Heart left ventricle (tissue), 16 donors: ENCODE measurements around the gene AP3B2. TPM values are rescaled to one million over a fixed set of nuclear protein-coding genes. Genes with fewer than 3 reads are reported as not detected.

ENCODE experiments used
- ATAC-seq, 4 donors: fragments of 200-7000 bp; cut with Tn5 transposase; one replicate each; pipeline ENCODE4 v1.9.1; 2020 to 2022; ENCODE audit warnings: moderate library complexity in 4 of 4, mild to moderate bottlenecking in 3 of 4, moderate number of reproducible peaks in 1 of 4
- DNase-seq, 5 donors: peaks; one replicate each; pipeline ENCODE4 v3.0.0-alpha.2; 2020
- H3K27ac ChIP-seq, 12 donors: fragments of 200-600 bp; sonication (generic) in 4 of 12; one replicate each; pipeline versions ENCODE4 v1.5.0 to v1.8.0; 2016 to 2022; ENCODE audit warnings: mild to moderate bottlenecking in 2 of 12
- H3K27me3 ChIP-seq, 9 donors: fragments of 200-600 bp; sonication (generic) in 2 of 9; one replicate each; pipeline versions ENCODE4 v1.5.1 to v1.8.0; 2016 to 2022; ENCODE audit warnings: mild to moderate bottlenecking in 3 of 9
- H3K36me3 ChIP-seq, 9 donors: fragments of 200-600 bp; sonication (generic) in 2 of 9; one replicate each; pipeline versions ENCODE4 v1.5.0 to v1.8.0; 2018 to 2022; ENCODE audit warnings: mild to moderate bottlenecking in 2 of 9
- H3K4me1 ChIP-seq, 12 donors: fragments of 200-600 bp; sonication (generic) in 4 of 12; one replicate each; pipeline versions ENCODE4 v1.5.0 to v1.8.0; 2016 to 2022; ENCODE audit warnings: mild to moderate bottlenecking in 3 of 12
- H3K4me3 ChIP-seq, 12 donors: fragments of 200-600 bp; sonication (generic) in 4 of 12; one replicate each; pipeline versions ENCODE4 v1.5.0 to v1.8.0; 2017 to 2022; ENCODE audit warnings: mild to moderate bottlenecking in 9 of 12, moderate library complexity in 4 of 12
- H3K9me3 ChIP-seq, 12 donors: fragments of 200-600 bp; sonication (generic) in 4 of 12; one replicate each; pipeline versions ENCODE4 v1.5.0 to v1.8.0; 2016 to 2022; ENCODE audit warnings: mild to moderate bottlenecking in 1 of 12
- POLR2A ChIP-seq, 2 donors: fragments of 450-650 bp; IDR thresholded peaks; one replicate each; pipeline ENCODE4 v1.6.1; 2017; ENCODE audit warnings: antibody characterized with exemption in 2 of 2, mild to moderate bottlenecking in 2 of 2, moderate library complexity in 2 of 2
- WGBS, 4 donors: extraction: QIAGEN DNeasy Blood & Tissue Kit in 2 of 4; methylation state at CpG; one replicate each; pipeline versions ENCODE4 v1.1.5 to v1.1.7; 2013 to 2018; 5-methylcytosine and 5-hydroxymethylcytosine counted together
- intact Hi-C, 10 donors: fragments of 100-400 bp; cut with DNase I; formaldehyde crosslinking; loops; one replicate each; pipeline versions ENCODE4 v1.11.1 to v1.14.2; 2022
- polyA plus RNA-seq, 2 donors: library from polyadenylated mRNA; stranded (reverse); fragments of 200-250 nt; gene quantifications; one replicate each; pipeline ENCODE4 v1.2.3, GENCODE V29; 2013
- total RNA-seq, 9 donors: library from RNA; depleted of rRNA in 2 of 9; stranded (reverse); fragments of >200 nt in 2 of 9; fragmentation: NEBNext Ultra II Directional in 3 of 9; extraction: Animal tissue kit (Norgen Biotek cat#: 25700) in 3 of 9; gene quantifications; one replicate each; pipeline versions ENCODE4 v1.1.0 to v1.2.4, GENCODE V29; 2016 to 2023
- TF ChIP-seq, protein P1 (sequence below), 12 donors: fragments of 200-600 bp; sonication (generic) in 4 of 12; IDR thresholded peaks; one replicate each; pipeline versions ENCODE4 v1.5.0 to v1.8.0; 2018 to 2022; ENCODE audit warnings: antibody characterized with exemption in 12 of 12, mild to moderate bottlenecking in 5 of 12
- donor health status: ischemic (EF 13 %, LVEDD 7.1; RV severe dilation, severe dysfunction).
- donor health status: healthy with polysubstance abuse.
- donor health status: DM: no; HTN: yes; CAD: no.
- donor health status: DM: no; HTN: no; CAD: no.
- donor health status: ischemic (EF 25% LVEDD 6.9; RV normal size, moderate dysfunction).
- donor health status: ischemic (EF 25% LVEDD 5.7; RV mildly dilated, moderate dysfunction).
- donor health status: healthy.
- donor health status: DM: yes; HTN: yes; CAD: no.
- donor health status: ischemic (EF 35%, LVEDD 5.7; RV mildly dilated, moderate dysfunction).
- donor health status: nonischemic (EF 11% LVEDD 7.7; RV severe dilation, severe dysfunction).
- donor health status: DM: yes; HTN: yes; CAD: no.
- donor health status: PGD.
- donor health status: ischemic (EF 29% LVEDD 5.4; RV normal size, mild dysfunction).
- donor health status: nonischemic (EF 23%, LVEDD 6.1; RV moderate dilation, normal function).

The AP3B2 gene
- total and polyA plus RNA-seq, 11 donors: 0.06 to 5.2 (median 0.41) TPM; not detected in 3

DNA sequence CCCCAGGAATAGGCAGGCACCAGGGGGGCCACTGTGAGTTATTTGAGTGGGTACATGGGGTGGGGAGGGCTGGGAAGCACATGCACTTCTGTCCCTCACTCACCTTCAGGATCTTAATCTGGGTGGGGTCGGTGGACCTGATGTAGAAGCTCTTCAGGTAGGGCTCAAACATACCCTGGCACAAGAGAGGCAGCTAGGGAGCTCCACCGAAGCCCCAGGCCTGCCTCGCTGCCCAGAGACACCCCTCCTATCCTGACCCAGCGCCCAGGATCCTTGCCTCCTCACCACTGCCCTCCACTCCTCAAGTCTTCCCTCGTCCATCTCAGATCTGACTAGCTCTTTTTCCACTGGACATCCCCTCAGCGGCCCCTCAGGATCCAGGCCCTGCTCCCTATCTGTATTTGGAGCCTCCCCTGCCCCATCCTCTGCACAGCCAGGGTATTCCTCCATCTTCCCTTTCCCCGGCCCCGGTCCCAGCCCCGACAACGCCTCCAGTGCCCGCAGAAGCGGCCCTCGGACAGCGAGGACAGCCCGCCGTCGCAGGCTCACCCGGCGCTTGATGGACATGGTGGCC, 30.0 kb downstream of the AP3B2 start:
- Histone ChIP-seq H3K27me3 (peaks cover 3 to 45% (median 20%) of the 10 kb centered on the region in 9 donors), H3K4me1 (peaks cover 0 to 11% (median 0%) of the 10 kb centered on the region in 12 donors), H3K36me3 (no peaks in the 10 kb centered on the region), H3K27ac (no peak overlapping the region), H3K9me3 (no peaks in the 10 kb centered on the region), H3K4me3 (peak overlapping the region in 1 of 12 donors; percentile 54)
- ATAC-seq (no peak), DNase-seq (no peak)
- 26 to 28% (median 27%) methylated on average over 19 of the region's 19 CpGs for WGBS, 4 donors
- TF ChIP-seq, protein P1, sequence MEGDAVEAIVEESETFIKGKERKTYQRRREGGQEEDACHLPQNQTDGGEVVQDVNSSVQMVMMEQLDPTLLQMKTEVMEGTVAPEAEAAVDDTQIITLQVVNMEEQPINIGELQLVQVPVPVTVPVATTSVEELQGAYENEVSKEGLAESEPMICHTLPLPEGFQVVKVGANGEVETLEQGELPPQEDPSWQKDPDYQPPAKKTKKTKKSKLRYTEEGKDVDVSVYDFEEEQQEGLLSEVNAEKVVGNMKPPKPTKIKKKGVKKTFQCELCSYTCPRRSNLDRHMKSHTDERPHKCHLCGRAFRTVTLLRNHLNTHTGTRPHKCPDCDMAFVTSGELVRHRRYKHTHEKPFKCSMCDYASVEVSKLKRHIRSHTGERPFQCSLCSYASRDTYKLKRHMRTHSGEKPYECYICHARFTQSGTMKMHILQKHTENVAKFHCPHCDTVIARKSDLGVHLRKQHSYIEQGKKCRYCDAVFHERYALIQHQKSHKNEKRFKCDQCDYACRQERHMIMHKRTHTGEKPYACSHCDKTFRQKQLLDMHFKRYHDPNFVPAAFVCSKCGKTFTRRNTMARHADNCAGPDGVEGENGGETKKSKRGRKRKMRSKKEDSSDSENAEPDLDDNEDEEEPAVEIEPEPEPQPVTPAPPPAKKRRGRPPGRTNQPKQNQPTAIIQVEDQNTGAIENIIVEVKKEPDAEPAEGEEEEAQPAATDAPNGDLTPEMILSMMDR (IDR thresholded peaks at IDR 0.05): no peak
- no peak for TF ChIP-seq POLR2A (IDR thresholded peaks at IDR 0.05)
- intact Hi-C loops: no loop called here

DNA sequence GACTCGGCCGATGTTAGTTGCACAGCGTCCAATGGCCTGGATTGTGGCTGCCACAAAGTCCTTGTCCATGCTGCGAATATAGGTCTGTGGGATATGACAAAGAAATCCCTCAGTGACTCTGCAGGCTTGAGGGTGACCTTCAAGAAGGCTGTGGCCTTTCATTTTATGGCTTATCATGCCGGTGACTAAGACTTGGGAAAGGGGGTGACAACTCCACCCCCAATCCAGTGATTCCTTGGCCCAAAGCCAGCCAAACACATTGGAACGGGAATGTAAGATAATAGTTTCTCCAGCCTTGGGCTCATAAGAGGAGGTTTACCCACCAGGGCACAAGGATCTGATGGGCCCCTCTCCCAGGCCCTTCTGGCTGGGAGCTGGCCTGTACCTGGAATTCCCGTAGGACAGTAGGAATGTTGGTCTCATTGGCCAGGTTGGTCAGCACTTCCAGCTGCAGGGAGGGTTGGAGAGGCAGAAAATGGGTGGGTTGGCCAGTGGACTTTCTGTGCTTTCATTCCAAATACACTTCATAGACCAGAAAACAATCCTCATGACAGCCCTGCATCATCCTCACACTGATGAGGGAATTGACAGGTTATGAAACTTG, 31.9 kb downstream of the AP3B2 start:
- Histone ChIP-seq H3K36me3 (no peaks in the 10 kb centered on the region), H3K9me3 (no peaks in the 10 kb centered on the region), H3K27me3 (peaks cover 3 to 45% (median 20%) of the 10 kb centered on the region in 9 donors), H3K27ac (no peak overlapping the region), H3K4me1 (peaks cover 0 to 11% (median 0%) of the 10 kb centered on the region in 12 donors), H3K4me3 (no peak overlapping the region)
- ATAC-seq (no peak), DNase-seq (no peak)
- intact Hi-C loops: no loop called here
- WGBS, 4 donors: 69 to 83% (median 78%) methylated on average over 3 to 7 of the region's 7 CpGs
- TF ChIP-seq POLR2A (IDR thresholded peaks at IDR 0.05): no peak
- TF ChIP-seq, protein P1 (IDR thresholded peaks at IDR 0.05): no peak

DNA sequence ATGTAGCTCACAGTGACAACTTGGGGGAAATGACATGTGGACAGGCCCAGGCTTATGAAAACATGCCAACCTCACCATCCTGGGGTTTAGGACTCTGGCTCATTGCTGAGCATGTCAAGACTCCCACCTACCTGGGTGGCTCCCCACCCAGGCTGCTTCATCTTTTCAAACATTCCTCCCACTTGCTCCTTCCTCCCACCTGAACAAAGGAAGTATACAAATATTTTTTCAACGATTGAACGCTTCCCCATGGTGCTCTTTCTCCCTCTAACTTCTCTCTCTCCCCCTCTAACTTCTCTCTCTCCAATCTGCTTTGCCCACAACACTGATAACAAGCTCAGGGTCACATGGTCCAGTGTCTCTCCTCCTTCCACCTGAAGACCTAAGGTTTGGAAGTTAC, 34.8 kb downstream of the AP3B2 start:
- no peaks in the 10 kb centered on the region for H3K9me3 ChIP-seq
- no peak for ATAC-seq

DNA sequence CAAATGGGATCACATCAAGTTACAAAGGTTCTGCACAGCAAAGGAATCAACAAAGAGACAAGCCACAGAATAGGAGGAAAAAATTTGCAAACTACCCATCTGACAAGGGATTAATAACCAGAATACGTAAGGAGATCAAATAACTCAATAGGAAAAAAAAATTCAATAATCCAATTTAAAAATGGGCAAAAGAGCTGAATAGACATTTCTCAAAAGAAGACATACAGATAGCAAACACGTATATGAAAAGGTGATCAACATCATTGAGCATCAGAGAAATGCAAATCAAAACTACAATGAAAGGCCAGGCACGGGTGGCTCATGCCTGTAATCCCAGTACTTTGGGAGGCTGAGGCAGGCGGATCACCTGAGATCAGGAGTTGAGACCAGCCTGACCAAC, 39.0 kb downstream of the AP3B2 start:
- no peak for TF ChIP-seq POLR2A (IDR thresholded peaks at IDR 0.05)
- TF ChIP-seq, protein P1 (IDR thresholded peaks at IDR 0.05): no peak
- intact Hi-C loops: no loop called here
- 85 to 88% (median 86%) methylated on average over 4 of the region's 4 CpGs for WGBS, 4 donors

More for the DNA sequence above, 34.8 kb downstream of the AP3B2 start:
- no peak for TF ChIP-seq POLR2A (IDR thresholded peaks at IDR 0.05)
- TF ChIP-seq, protein P1 (IDR thresholded peaks at IDR 0.05): no peak
- no peaks in the 10 kb centered on the region for H3K36me3 ChIP-seq
- whole genome bisulfite sequencing, 4 donors: 60 to 73% (median 70%) methylated on average over 2 of the region's 2 CpGs
- H3K27ac ChIP-seq: no peak overlapping the region
- DNase-seq: no peak
- peaks cover 0 to 17% (median 4%) of the 10 kb centered on the region in 9 donors for H3K27me3 ChIP-seq
- intact Hi-C loops: no loop called here
- H3K4me3 ChIP-seq: no peak overlapping the region
- no peaks in the 10 kb centered on the region for H3K4me1 ChIP-seq

More for the DNA sequence above, 39.0 kb downstream of the AP3B2 start:
- no peaks in the 10 kb centered on the region for H3K9me3 ChIP-seq
- H3K27ac ChIP-seq: no peak overlapping the region
- no peak for ATAC-seq
- H3K4me1 ChIP-seq: no peaks in the 10 kb centered on the region
- H3K27me3 ChIP-seq: no peaks in the 10 kb centered on the region
- no peak for DNase-seq
- no peaks in the 10 kb centered on the region for H3K36me3 ChIP-seq
- H3K4me3 ChIP-seq: no peak overlapping the region
